Measurements from ENCODE around the gene PEX5L.

DNA sequence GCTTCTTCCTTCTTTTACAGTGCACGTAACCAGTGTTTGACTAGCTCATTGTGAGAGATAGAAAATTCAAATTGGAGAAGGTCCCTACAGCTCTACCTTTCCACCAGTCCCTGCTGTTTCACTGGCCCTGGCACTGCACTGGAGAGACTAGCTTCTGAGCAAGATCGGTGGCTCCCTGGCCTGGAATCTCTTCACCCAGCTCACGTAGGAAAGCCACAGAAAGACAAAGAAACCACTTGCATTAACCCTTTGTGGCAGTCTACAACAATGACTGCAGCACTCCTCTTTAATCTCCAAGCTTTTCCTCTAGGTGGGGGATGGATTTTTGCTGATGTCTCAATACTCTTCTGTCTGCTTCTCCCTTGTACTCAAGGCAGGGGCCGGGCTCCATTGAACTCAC, 155.9 kb downstream of the PEX5L start:
- TF ChIP-seq CTCF (IDR thresholded peaks at IDR 0.05; ENCODE audit: insufficient read depth, low read length, poor library complexity, severe bottlenecking) = no peak
- no peak for TF ChIP-seq EZH2phosphoT487 (conservative IDR thresholded peaks at IDR 0.05; ENCODE audit: low read length)
